CD4-positive, alpha-beta T cell treated with Interleukin-17A for 4 hours (primary cell): ENCODE data around the gene AK8.

Experiments
- DNase-seq: peaks from one replicate; pipeline ENCODE4 v3.0.0-alpha.2; 2020; ENCODE audit warnings: mixed read lengths

AK8 gene

DNA sequence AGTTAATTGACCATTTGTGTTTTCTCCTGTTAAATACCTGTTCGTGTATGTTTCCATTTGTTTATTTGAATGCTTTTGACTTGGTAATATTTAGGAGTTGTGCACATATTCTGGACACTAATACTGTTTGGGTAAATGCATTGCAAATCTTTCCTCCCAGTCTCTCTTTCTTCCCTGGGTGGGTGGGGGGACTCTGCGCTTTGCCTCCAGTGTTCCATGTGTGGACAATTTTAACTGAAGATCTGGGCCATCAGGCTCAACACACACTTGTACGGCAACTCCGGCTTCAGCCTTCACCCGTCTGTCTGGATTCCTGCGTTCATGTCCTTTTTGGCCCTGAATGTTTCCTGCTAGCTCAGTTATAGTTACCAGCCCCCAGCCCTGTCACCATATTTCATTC, 167.8 kb downstream of the AK8 start:
- no peak for DNase-seq

DNA sequence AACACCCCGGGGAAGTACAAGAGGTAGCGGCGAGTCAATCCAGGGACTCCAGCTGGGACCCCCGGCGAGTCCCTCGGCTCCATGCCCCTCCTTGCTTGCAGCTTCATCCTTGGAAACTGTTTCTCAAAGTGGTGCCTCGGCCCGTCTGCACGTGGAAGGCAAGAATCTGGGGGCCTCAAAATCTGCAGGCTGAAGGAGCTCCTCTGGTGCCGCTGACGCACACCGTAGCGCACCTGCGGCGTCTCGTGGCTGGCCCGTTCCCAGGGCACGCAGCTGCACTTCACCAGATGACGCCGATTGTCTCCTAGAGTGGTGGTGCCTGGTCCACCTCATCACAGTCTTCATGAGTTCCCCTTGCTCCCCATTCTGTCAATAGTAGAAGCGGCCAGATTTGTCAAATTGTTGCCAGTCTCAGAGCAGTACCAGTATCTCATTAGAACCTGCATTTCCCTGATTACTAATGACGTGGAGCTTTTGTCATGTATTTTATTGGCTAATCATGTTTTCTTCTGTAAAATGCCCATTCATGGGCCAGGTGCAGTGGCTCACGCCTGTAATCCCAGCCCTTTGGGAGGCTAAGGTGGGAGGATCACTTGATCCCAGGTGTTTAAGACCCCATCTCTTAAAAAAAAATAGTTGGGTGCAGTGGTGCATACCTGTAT, 169.2 kb downstream of the AK8 start:
- no peak for DNase-seq

DNA sequence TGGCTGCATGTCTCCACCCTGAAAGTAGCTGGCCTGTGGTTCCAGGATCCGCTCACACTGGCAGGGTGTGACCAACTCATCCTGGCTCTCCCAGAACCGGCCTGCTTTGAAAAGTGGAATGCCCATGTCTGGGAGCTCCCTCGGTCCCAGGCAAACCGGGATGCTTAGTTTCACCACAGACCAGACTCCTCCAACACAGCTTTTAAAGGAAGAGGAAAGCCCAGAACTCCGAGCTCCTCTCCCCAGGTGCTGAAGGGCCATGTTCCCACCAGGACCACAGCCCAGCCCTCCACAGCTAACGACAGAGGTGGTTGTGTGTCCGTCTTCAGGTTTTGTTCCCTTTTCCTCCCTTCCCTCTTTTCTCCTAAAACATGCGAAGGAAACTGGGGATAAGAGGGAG, 169.8 kb downstream of the AK8 start:
- DNase-seq: no peak

DNA sequence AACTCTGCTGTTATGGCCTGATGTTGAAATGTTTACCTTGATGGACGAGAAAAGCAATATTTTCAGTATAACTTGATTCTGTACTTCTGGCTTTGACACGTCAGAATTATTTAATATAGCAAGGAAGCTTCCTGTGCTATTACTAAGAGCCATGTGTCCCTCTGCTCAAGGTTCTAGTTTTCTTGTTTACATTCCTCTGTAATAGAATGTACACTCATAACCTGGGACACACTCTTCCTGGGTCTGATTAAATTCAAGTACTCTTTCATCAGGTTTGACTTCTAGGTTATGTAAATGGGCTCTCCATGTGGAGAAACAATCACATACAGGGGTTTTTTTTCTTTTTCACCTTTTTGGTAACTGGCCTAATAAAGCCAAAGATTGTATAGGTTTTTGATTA, 174.7 kb downstream of the AK8 start:
- no peak for DNase-seq

DNA sequence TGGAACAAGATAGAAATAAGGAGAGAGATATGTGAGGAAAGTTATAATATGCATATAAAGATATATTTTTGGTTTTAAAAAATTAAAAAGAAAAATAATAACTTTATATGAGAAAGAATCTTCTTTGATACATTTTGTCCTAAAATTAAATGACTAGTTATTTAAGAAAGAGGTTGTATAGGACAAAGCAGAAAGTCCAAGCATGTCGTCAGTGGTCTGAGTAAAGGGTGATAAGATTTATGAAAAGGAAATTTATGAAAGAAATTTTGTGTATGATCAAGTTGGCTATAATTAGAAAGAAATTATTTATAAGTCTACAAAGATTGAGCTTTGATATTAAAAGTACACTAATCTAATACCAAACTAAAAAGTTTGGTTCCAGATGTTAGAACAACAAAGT, 175.8 kb downstream of the AK8 start:
- DNase-seq: no peak

DNA sequence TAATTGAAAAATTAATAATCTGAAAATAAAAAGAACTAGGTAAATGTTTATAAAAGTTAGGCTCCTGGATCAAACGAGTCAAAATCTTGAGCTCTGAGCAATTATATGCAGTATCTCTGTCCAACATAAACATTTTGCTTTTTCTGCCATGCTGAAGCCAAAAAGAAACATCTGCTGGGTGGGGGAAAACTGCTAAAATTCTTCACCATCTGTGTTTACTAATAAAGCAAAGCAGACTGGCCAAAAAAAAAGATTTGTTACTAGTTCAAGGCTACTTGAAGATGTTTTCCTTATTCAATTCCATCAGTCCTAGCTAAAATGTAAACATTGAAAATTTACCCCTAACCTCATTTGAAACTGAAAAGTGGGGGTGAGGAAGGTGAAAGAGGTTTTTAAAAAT, 178.1 kb downstream of the AK8 start:
- DNase-seq: no peak

DNA sequence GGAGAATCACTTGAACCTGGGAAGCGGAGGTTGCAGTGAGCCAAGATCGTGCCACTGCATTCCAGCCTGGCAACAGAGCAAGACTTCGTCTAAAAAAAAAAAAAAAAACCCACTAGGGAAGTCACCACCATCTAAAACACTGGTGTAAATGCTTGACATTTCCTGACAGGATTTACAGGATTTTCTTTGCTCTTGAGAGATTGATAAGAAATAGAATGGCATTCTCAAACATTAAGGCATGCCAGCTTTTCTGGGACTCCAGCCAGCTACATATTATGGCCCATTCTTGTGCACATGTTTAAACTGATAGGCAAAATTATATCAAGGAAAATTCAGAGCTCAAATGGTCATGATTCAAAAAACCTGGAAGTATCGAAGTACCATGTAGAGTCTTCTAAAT, 179.1 kb downstream of the AK8 start:
- no peak for DNase-seq

DNA sequence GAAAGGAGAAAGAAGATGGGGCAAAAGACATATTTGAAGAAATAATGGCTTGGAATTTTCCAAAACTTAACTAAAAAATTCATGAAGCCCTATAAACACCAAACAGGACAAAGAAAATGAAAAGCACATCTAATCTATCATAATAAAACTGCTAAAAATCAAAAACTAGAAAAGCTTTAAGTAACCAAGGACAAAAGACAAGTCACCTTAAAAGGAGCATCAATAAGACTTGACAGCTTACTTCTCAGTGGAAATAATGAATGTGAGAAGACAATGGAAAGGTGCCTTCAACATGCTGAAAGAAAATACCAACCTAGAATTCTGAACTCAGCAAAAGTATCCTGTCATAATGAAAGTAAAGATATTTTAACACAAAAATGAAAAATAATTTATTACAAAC, 180.9 kb downstream of the AK8 start:
- DNase-seq: no peak

DNA sequence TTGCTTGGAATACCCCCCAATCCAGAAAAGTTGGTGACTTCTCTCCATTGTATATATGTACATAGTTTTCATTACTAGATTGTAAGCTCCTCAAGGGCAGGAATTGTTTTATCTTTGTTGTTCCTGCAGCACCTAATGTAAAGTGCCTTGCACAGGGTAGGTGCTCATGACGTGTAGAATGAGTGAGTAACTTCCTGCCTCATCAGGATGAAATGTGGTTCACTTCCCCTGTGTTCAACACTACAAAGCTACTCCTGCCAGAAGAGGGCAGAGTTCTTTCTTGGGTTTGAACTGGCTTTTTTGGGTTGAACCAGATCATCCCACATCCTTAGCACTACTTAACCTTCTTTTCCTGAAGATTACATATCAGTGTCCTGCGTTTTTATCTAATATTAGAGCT, 183.9 kb downstream of the AK8 start:
- DNase-seq: peak; percentile 21

DNA sequence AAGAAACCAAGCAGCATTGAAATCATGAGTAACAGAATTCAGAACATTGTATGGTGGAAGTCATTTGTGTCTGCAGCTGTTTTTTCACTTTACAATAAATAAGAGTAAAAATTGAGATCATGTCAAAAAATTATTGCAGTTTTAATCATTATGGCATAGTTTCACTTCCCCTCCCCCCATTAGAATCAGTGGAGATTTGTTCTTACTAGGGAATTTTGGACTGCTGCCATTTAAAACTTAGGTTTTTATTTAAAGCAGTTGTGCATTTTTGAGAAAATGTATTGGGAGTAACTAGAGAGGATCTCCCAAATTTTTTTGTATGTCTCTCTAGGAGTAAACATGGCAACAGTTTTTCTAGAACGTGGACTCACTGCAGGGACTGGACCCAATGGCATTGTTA, 187.4 kb downstream of the AK8 start:
- no peak for DNase-seq

DNA sequence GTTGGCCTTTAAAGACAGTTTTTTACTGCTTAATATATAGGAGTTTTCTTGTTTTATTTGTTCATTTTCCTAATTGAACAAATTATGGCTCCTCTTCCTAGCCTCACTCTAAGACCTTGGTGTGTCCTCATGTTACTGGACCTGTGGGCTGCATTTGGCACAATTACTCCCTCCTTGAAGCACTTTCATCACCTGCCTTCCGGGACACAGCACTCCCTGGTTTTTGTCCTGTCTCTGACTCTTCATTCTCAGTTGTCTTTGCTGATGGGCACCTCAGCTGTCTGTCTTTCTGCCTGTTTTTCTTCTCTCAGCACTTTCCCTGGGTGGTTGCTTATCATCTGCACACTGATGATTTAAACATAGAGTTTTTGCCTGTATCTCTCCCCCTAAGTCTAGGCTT, 194.2 kb downstream of the AK8 start:
- DNase-seq: no peak

DNA sequence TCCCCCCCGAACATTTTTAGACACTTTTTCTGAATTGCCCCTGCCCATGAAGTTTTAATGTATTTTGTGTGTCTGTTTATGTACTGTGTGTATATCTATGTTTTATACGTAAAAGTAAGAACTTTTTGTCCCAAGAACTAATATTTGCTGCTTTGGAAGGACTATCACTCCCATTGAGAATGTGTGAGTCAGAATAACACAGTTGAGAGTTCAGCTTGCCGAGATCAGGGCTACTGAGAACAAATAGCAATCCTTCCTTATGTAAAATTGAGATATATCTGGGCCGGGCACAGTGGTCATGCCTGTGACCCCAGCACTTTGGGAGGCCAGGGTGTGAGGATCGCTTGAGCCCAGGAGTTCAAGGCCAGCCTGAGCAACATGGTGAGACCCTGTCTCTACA, 196.5 kb downstream of the AK8 start:
- DNase-seq: no peak

DNA sequence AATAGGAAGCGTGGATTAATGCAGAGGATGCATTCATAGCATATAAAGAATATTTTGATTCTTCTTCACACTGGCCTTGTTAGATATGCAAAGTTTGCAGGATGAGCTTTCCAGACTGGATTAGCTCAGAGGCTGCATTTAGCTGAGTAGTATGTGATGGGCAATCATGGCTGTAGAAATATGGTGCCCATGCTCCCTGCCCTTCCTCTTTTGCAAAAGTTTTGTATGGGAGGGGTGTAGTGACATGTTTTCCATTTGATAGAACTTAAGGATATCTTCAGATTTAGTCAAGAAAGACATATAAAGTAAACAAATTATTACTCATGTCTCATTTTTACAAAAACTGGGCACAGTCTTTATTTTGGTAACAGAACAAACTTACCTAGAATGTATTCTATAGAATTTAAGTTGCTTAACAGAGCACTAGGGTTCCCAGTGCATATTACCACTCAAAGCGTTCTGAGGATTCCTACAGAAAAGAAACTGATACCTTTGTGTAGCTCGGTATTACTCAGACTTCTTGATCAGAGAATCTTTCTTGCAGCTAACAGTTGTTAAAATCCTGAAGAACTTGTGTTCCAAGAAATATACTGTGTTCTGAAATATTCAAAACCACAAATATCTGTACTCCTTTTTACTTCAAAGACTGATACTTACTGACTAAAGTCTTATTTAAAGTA, 198.0 kb downstream of the AK8 start:
- no peak for DNase-seq

DNA sequence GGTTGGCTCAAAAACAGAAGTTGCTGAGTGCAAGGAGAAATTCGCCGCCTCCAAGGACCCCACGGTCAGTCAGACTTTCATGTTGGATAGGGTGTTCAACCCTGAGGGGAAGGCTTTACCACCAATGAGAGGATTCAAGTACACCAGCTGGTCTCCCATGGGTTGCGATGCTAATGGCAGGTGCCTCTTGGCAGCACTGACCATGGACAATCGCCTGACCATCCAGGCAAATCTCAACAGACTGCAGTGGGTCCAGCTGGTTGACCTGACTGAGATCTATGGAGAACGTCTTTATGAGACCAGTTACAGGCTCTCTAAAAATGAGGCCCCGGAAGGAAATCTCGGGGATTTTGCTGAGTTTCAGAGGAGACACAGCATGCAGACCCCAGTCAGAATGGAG, 200.1 kb downstream of the AK8 start:
- no peak for DNase-seq
